ENCODE data around the gene PGBD2. TPM values are rescaled to one million over a fixed set of nuclear protein-coding genes. Genes with fewer than 3 reads are reported as not detected.
"Not testable (repeated sequence)": the region's sequence is repeated elsewhere in the genome, so short reads cannot be mapped to it uniquely, and the experiment has no call there.

PGBD2 gene
- 6.2 TPM in 2 replicates for total RNA-seq (2014; rRNA removed; shearing (Covaris generic))

DNA sequence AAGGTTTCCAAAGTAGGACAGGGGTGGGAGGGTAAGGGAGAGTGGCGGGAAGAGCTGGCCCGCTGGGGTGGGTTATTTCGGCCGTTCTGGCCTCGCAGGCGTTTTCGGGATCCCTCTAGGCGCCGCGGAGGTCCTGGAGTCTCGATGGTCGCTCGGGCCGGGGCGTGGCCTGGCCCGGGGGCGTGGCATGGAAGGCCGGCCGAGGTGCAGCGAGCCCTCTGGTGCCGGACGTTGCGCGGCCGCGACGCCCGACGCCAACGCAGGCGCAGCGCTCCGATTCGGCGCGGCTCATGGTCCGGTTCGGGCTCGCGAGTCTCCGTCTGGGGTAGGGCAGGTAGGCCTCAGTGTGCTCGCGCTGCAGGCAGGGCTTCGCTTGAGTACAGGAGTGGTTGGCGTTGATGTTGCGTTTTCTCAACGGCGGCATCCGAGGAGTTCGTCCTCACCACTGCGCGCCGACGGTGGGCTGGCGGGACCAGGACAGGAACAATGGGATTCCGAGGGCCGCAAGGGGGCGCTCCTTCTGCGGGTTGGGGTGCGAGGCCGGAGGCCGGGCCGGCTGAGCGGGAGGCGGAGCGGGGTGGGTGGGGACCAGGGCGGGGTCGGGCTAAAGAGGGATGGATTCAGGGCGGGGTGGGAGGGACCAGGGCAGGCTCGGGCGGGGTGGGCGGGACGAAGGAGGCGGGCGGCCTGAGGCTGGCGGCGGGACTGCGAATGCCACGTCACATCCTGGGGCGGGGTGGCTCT lies at the start of gene PGBD2:
Gene PGBD2, plus strand, starts transcription at position 227 of the 744 bp plus-strand sequence. CDS start 7,628 bp downstream, outside the sequence.
- peak; percentile 87 for DNase-seq (ENCODE audit: low read depth)

DNA sequence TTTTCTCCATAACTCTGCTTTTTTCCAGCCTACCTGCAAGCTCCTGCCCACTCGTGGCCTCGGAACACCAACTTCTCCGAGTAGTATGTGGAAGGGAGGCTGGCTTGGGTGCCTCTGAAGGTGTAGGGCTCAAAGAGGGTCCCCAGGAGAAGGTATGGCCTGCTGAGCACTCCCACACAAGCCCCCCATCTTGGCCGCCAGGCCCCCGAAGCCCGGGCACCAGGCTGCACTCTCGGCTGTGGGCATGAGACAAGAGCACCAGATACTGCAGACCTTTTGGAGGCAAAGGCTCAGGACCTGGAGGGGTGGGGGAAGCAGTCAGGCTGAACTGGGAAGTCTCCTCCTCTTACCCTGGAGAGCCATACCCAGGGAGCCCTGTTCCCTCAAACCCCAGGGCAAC lies 48.8 kb upstream of the PGBD2 start:
- DNase-seq (ENCODE audit: low read depth), result no peak

DNA sequence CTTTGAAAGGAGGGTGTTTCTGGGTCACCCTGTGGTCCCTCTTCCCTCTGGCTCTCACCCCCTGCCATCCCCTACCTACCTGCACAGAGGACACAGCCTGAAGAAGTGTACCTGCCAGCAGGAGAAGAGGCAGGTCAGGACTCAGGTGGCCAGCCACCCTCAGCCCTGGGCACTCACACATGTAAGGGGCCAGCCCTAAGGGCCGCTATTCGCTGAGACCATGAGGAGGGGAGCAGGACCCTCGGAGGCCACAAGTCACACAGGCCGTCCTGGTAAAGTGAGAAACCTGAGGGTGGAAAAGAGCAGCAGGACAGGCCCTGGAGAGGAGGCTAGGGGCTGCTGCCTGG lies 48.3 kb upstream of the PGBD2 start:
- no peak for DNase-seq (ENCODE audit: low read depth)

GRCh38 chr1:248858096-248858890 lies 47.7 kb upstream of the PGBD2 start:
- peak; percentile 71 for DNase-seq (ENCODE audit: low read depth)

DNA sequence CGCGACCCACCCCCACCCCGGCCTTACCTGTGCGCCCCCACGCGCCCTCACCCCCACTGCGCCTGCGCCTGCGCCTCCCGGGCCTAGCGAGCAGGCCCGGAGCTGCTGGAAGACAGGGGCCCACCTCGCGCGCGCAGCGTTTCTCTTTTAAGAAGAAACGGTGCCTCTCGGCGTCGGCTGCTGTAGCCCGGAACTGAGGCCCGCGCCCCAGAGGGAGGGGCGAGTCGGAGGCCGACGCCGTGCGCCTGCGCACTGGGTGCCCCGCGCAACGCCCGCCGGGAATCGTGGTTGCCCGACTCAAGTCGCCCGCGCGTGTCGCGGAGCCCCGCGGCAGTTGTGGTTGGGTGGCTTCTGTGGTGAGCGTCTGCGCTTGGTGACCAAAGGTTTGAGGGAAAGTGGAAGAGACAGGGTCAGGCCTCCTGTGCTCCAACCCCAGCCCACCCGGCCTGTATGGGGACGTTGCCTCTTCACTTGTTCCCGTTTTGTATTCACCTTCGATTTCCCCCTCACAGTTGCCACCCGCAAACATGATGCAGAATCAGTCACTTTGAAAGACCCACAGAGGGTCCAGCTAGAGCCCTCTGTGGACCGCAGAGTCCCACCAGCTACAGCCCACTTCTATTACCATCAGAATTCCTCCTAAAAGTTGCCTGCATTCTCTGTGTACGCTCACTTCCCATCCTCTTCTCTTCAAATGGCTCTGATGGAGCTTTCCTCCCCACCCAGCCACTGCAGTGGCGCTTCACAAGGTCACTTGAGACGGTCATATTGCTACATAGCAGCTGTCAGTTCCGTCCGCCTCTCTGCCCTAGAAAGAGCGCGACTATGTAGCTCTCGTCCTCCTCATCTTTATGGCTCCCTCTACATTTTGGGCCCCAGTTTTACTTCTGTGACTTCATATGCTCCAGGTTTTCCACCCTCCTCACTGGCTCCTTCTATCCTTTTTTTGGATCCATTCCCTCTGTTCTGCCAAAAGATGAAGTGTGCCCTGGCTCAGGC lies 46.8 kb upstream of the PGBD2 start, which contains the start of gene ZNF692:
Gene ZNF692, minus strand, starts transcription at position 195 of the 999 bp plus-strand sequence. CDS start 776 bp downstream, outside the sequence.
- DNase-seq (ENCODE audit: low read depth), result peak; percentile 95

DNA sequence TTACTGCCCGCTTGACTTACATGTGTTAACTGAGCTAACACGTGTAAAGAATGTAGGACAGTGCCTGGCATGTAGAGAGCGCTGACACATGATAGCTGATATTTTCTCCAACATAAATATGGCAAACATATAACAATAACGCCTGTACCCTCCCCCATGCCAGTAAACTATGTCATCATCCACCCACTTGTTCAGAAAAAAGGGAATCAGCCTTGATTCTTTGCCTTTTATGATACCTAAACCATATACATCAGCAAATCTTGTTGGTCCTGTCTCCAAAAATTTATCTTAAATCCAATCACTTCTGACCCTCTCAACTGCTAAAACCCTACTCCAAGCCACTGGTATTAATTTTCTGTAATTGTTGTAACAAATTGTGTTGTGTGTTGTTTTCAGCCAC lies 46.0 kb upstream of the PGBD2 start:
- no peak for DNase-seq (ENCODE audit: low read depth)

GRCh38 chr1:248861616-248862015 lies 44.4 kb upstream of the PGBD2 start:
- DNase-seq (ENCODE audit: low read depth), result no peak

- DNase-seq (ENCODE audit: low read depth), result no peak
Observed at GRCh38 chr1:248862695-248862997, 43.4 kb upstream of the PGBD2 start.

DNA sequence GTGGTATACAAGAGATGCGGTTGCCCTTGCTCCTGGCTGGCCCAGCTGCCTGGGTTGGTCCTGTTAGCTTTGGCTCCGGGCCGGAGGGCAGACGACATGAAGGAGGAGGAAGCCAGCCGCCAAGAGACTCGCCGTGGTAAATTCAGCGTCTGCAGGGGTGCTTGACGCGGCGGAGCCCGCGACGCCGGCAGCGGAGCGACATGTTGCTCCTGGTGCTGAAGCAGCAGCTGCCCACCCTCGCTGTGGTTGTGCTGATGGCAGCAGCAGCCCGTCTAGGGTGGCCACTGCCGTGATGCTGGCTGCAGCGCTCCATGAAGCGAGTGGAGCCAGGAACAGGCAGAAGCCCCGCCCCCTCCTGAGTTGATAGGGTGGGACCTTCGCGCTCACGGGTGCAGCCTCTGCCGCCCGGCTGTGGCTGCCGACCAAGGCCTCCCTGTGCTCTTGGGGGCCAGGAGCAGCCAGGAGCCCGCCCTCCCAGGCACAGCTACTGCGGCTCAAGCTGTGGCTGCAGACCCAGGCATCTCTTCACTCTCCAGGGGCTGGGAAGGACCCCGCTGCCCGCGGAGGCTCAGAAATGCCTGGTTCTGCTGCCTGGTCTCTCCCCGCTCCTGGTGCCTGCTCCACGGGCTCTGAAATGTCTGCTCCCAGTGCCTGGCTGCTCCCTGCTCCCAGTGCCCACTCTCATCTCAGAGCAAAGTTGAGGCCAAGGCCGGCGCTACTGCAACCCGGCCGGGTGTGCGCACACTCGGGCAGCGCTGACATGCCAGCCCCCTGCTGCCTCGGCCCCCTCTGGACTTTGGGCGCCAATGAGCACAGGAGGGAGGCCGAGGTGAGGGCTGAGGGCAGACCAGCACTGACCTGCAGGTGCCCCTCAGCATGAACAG lies 42.8 kb upstream of the PGBD2 start:
- DNase-seq (ENCODE audit: low read depth), result peak; percentile 84

- peak; percentile 49 for DNase-seq (ENCODE audit: low read depth)
Observed at GRCh38 chr1:248871837-248872401, 34.1 kb upstream of the PGBD2 start.

GRCh38 chr1:248872752-248873408 lies 33.2 kb upstream of the PGBD2 start:
- DNase-seq (ENCODE audit: low read depth), result peak; percentile 65

DNA sequence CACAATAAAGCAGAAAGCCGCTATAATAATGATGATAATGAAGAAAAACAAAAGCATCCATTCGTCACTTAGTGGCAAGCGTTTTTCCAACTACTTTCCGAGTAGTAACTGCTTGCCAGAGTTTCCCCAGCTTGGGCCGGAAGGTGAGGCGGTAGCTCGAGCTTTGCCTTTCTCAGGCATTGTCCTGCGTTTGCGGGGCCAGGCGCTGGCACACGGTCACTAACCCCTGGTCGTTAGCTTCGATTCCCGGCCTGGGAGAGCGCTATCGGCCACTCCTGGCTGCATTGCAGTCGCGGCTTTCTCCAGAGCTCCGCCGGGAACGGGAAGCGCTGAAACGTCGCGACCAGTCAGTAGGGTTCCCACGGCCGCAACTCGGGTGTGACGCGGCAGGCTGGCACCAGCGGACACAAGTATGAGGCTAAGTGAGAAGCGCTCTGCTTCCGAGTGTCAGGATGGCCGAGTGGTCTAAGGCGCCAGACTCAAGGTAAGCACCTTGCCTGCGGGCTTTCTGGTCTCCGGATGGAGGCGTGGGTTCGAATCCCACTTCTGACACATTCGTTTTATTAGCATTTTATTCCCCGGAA lies 32.5 kb upstream of the PGBD2 start:
- peak; percentile 92 for DNase-seq (ENCODE audit: low read depth)

DNA sequence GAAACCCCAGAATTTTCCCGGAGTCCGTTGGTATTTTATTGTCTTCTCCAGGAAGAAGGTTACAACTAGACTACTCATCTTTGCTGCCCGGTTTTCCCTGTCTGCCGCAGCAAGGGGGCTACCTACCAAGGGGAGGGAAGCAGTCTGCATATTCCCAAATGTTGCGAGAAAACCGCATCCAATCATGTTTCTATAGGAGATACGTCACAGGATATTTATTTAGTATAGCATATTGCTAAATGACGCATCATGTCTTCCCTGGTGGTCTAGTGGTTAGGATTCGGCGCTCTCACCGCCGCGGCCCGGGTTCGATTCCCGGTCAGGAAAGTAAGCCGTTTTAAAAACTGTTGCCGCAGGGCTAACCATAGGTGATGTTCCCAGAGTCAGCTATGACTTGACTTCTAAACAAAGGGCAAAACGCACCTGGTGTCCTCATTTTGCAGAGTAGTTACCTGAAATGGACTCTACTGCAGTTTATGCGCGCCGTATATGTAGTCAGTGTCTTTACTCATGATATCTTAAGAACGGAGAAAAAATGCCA lies 32.0 kb upstream of the PGBD2 start:
- no peak for DNase-seq (ENCODE audit: low read depth)

- no peak for DNase-seq (ENCODE audit: low read depth)
Observed at GRCh38 chr1:248881261-248881660, 24.8 kb upstream of the PGBD2 start.

GRCh38 chr1:248882427-248882826 lies 23.6 kb upstream of the PGBD2 start:
- DNase-seq (ENCODE audit: low read depth), result not testable (repeated sequence)

GRCh38 chr1:248884632-248885295 lies 21.3 kb upstream of the PGBD2 start:
- no peak for DNase-seq (ENCODE audit: low read depth)

DNA sequence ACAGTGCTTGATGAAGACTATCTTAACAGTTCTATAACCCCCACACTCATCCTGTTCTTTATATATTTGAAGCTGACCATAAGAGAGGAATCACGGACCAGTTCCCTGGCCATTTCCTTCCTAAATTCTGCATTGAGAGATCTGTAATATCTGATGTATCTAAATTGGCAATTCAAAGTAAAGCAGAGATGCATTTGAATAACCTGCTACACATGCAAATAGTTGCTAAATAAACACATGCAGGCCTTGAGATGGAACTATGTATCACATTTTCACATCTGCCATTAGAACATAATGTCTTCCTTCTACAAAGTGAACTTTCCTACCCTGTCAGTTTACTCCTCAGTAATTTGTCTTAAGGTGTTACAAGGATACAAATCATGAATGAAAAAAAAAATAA lies 20.4 kb upstream of the PGBD2 start:
- no peak for DNase-seq (ENCODE audit: low read depth)

- DNase-seq (ENCODE audit: low read depth), result peak; percentile 64
Observed at GRCh38 chr1:248886237-248886895, 19.7 kb upstream of the PGBD2 start.
